LNCaP clone FGC (cell line): Measurements from ENCODE around the gene NOTCH1.
"Not testable (repeated sequence)": the region's sequence is repeated elsewhere in the genome, so short reads cannot be mapped to it uniquely, and the experiment has no call there.

Experiments
- DNase-seq: peaks from one replicate; pipeline ENCODE4 v3.0.0-alpha.2; 2011; ENCODE audit warnings: low read depth
- H3K4me3 ChIP-seq: 2 replicates; pipeline ENCODE4 v1.5.1; 2011; ENCODE audit warnings: mild to moderate bottlenecking, low read depth, low read length, control low read depth
- CTCF ChIP-seq: IDR thresholded peaks from 2 replicates; pipeline ENCODE4 v1.5.1; 2012; ENCODE audit warnings: mild to moderate bottlenecking; ENCODE audit not compliant: control insufficient read depth, insufficient read depth; ENCODE audit errors: extremely low read depth

NOTCH1 gene

GRCh38 chr9:136584401-136584932, 38.6 kb upstream of the NOTCH1 start:
- no peak for TF ChIP-seq CTCF
- no peak for DNase-seq
- H3K4me3 ChIP-seq: no peak overlapping the region

- H3K4me3 ChIP-seq: no peak overlapping the region
- no peak for DNase-seq
- TF ChIP-seq CTCF: no peak
These were observed 37.3 kb upstream of the NOTCH1 start for GRCh38 chr9:136582977-136583735.

GRCh38 chr9:136581614-136582447, 36.0 kb upstream of the NOTCH1 start:
- TF ChIP-seq CTCF: no peak
- DNase-seq: no peak
- H3K4me3 ChIP-seq: no peak overlapping the region

GRCh38 chr9:136579650-136580219, 33.9 kb upstream of the NOTCH1 start:
- not testable (repeated sequence) for H3K4me3 ChIP-seq
- DNase-seq: peak; percentile 19

- H3K4me3 ChIP-seq: no peak overlapping the region
- TF ChIP-seq CTCF: no peak
- DNase-seq: peak; percentile 37
These were observed 33.2 kb upstream of the NOTCH1 start for GRCh38 chr9:136578915-136579649.

GRCh38 chr9:136578626-136578914, 32.7 kb upstream of the NOTCH1 start:
- DNase-seq: no peak
- no peak overlapping the region for H3K4me3 ChIP-seq
- TF ChIP-seq CTCF: no peak
